Stomach (tissue), 4 donors: Measurements from ENCODE around the gene KLF16.

ENCODE experiments used
- CTCF ChIP-seq, 7 experiments: fragments of 450-650 bp in 4 of 7; fragments of 200-600 bp in 3 of 7; sonication (generic) in 3 of 7; IDR thresholded peaks; one replicate each; pipeline ENCODE4 v1.5.1; 2016 to 2019; ENCODE audit warnings: antibody characterized with exemption in 7 of 7, control low read depth in 2 of 7, mild to moderate bottlenecking in 1 of 7
- EP300 ChIP-seq: sonication (generic); formaldehyde crosslinking; IDR thresholded peaks from one replicate; pipeline ENCODE4 v1.6.1; 2017; ENCODE audit warnings: antibody characterized with exemption
- POLR2A ChIP-seq, 4 donors: fragments of 450-650 bp; IDR thresholded peaks; one replicate each; pipeline ENCODE4 v1.6.1; 2016; ENCODE audit warnings: antibody characterized with exemption in 4 of 4, control low read depth in 2 of 4, mild to moderate bottlenecking in 1 of 4, moderate library complexity in 1 of 4
- POLR2AphosphoS5 ChIP-seq, 3 donors: sonication (generic); formaldehyde crosslinking; IDR thresholded peaks; one replicate each; pipeline ENCODE4 v1.6.1; 2016; ENCODE audit warnings: antibody characterized with exemption in 3 of 3

- TF ChIP-seq CTCF (IDR thresholded peaks at IDR 0.05) (peak in 3 of 7 experiments; percentile 24 to 33 (median 32)), EP300 (no peak), POLR2A (IDR thresholded peaks at IDR 0.05) (no peak), POLR2AphosphoS5 (IDR thresholded peaks at IDR 0.05) (peak in 1 of 3 donors; percentile 19)
Observed at GRCh38 chr19:1812426-1813191, 50.8 kb downstream of the KLF16 start.
